HG03066 (cell line): Measurements from ENCODE around the gene PDZD4.
"Not testable (repeated sequence)": the region's sequence is repeated elsewhere in the genome, so short reads cannot be mapped to it uniquely, and the experiment has no call there.

Experiments
- ATAC-seq: cut with Tn5 transposase; IDR thresholded peaks from one replicate; pipeline ENCODE4 v1.9.1; 2021; ENCODE audit warnings: low read depth; ENCODE audit not compliant: unreplicated experiment

The PDZD4 gene

GRCh38 chrX:153845195-153845594, 14.9 kb upstream of the PDZD4 start:
- ATAC-seq = no peak

DNA sequence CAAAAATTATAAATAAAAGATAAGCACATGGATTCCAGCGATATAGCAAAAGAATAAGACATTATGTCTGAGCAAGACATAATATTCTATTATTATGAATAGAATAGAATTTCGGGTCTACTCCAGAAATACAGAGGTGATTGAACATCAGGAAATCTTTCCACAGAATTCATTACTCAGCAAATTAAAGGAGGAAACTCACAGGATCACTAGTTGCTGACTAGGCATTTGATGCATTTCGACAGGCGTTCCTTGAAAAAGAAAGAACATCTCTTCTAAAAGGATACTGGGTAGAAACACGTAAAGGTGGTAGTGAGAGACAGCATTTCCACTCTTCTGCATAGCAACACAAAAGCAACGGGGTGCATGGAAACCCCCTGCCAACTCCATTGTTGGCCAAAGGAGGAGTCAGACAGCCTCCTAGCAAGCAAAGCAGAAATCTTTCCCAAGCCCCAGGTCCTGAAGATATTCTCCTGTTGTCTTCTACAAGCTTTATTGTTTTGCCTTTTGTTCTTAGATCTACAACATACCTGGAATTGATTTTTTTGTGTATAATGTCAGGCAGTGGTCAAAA, 14.3 kb upstream of the PDZD4 start:
- no peak for ATAC-seq

GRCh38 chrX:153836921-153837320, 6.6 kb upstream of the PDZD4 start:
- no peak for ATAC-seq

- no peak for ATAC-seq
Measured at GRCh38 chrX:153832728-153833127, 2.4 kb upstream of the PDZD4 start.

- ATAC-seq = no peak
Measured at GRCh38 chrX:153831429-153832150, 1.2 kb upstream of the PDZD4 start.

DNA sequence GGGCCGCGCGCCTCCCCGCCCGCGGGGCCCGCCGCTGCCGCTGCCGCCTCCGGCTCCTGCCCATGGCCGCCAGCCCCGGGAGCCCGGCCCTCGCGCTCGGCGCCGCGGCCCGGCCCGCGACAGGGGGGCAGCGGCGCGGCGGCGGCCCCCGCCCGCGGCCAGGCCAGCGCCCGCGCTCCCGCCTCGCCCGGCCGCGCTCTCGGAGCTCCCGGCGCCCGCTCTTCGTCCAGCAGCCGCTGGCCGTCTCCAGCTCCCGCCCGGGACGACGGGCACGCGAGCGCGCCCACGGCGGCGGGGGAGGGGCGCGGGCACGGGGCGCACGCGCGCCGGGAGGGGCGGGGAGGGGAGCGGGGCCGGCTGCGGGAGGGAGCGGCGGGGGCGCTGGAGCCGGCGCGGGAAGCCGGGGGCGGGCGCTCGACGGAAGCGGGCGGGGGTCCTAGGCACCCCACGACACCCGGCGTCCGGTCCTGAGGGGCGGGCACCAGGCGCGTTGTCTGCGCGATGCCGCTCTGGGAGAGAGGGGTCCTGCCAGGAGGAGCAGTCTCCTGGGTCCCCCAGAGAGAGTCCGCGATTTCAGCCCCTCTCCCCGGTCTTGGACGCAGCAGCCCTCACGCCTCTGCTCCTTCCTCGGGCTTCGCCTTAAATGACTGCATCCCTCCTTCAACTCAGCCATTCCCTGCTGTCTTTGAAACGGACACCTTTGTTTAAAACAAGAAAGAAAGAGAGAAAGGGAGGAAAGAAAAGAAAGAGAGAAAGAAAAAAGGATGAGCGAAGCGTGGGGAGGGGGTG, 490 bp upstream of the PDZD4 start:
- no peak for ATAC-seq

DNA sequence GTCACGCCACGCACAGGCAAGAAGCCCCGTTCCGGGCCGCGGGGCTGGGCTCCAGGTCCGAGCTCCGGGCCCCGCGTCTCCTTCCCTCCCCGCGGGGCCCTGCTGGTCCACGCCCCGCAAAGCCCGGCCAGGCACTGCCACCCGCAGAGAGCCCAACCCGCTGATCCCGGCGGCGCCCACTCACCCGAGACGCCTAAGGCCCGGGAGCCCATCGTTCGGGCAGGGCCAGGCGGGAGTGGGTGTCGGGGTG, 870 bp downstream of the PDZD4 start:
- no peak for ATAC-seq

DNA sequence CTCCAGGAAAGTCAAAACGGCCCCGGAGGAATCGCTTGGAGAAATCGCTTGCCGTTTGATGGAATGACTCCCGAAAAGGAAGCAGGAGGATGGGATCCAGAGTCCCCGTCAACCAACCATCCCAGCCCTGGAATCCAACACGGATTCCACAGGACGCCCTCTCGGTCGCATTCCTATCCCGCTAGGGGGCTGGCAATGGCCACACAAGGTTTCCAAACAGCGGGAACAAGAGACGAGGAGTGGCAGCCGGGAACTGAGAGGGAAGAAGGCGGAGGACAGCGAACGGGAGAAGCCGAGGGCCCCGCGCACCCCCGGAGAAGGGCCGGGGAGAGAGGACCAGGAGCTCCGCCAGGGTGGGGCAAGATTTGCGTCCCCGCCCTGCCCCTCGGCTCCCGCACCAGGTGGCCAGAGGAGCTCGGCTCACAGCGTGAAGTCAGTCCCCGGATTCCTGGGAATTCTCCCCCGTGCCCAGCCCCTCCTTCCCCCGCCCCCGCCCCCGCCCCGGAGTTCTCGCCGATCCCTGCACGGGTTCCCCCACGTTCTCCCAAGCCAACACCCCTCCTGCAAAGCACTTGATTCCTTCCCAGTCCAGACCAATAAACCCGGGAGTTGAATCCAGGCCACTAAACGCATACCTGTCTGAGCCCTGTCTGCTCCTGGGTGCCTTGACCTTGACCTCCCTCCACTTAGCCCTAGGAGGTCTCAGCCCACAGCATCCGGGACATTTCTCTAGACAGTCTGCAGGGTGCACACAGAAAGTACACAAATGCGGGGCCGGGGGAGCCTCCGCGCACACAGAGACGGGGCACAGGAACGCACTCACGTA, 1.4 kb downstream of the PDZD4 start:
- ATAC-seq = no peak

GRCh38 chrX:153828308-153828707, 2.0 kb downstream of the PDZD4 start:
- ATAC-seq = no peak

DNA sequence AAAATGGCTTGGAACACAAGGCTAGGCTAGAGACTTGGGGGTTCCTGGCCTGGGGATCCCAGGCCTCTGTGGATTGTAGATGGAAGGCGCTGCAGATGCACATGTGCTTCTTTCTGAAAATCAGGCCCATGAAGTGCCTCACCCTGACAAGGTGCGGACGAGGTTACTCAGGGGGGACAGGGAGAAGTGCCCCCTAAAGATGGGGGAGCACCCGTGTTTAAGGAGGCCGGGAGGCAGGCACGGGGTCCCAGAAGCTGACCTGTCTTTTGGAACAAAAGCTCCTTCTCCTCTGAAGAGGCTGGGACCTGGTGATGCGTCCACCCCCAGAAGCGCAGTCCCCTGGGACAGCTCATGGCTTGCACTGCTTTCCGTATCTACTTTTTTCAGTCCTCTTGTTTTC, 2.4 kb downstream of the PDZD4 start:
- no peak for ATAC-seq

- no peak for ATAC-seq
Measured at GRCh38 chrX:153827016-153827415, 3.3 kb downstream of the PDZD4 start.

DNA sequence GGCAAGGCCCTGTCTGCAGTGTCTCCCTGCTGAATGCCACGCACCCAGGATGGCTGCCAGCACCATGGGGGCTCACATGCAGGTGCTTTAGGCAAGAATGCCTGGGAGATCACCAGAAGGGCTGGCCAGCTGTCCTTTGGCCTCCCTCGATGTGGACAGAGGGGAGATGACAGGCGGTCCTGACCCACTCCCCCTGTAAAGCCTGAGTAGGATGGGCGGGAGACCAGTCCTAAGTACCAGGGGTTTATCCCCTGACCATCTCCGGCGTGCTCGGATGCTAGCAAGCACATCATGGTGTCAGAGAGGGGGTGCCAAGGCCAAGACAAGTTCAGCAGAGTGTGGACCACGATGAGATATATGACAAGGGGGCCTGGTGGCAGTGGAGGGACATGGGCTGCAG, 5.3 kb downstream of the PDZD4 start:
- no peak for ATAC-seq

GRCh38 chrX:153824348-153824747, 6.0 kb downstream of the PDZD4 start:
- ATAC-seq = no peak

GRCh38 chrX:153821066-153821465, 9.3 kb downstream of the PDZD4 start:
- no peak for ATAC-seq

DNA sequence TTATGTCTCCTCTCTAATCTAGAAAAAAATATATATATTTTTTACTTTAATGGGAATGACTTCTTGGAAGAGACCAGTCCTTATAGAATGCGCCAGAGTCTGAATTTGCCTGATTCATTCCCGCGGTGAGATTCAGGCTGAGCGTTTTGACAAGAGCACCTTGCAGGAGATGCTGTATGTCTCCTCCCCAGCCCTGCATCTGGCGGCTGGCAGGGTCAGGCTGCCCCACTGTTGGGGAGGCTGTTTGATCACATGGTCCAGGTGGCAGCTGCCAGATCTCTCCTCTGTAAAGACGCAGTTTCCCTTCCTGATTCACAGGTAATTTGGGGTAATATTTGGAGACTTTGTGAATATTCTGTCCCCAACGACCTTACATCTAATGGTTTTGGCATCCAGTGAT, 9.7 kb downstream of the PDZD4 start:
- ATAC-seq = no peak

GRCh38 chrX:153819384-153820040, 10.8 kb downstream of the PDZD4 start:
- ATAC-seq = no peak

DNA sequence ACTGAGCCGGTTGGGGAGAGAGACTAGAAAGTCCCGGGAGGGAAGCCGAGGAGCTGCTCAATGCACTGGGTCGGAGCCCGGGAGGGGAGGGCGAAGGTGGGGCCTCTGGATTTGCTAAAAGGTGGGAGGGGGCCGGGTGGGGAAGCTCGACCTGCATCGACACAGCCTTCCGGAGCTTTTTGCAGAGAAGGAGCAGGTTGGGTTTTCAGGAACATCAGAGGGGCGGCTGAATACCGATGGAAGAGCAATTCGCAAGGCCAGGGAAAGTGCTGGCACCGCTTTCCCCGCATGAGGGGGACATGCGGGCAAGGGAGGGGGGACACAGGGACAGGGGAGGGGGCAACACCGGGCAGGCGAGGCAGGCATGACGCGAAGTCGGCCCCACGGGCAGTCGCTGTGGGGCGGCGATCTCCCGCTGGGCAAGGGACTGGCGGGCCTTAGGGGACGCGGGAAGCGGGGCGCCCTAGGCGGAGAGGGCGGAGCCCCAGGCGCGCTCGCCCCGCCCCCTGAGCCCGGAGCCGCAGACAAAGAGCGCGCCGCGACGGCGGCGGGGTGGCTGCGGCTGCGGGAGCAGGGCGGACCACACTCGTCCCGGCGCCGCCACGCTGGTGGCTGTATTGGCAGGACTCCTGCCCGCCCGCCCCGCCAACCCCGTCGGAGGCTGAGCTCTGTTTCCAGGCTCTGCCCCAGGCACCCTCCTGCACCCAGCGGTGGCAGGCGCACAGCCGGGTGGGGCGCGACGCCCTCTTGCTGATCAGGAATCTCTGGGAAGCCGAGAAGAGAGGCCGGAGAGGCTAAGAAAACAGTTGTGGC, 11.6 kb downstream of the PDZD4 start:
- no peak for ATAC-seq

DNA sequence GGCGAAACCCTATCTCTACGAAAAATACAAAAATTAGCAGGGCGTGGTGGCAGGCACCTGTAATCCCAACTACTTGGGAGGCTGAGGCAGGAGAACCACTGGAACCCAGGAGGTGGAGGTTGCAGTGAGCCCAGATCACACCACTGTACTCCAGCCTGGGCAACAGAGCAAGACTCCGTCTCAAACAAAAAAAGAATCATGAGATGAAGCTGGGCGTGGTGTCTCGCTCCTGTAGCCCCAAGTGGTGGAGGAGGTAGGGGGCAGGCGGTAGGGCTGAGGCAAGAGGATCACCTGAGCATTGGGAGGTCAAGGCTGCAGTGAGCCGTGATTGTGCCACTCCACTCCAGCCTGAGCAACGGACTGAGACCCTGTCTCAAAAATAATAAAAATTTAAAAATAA, 12.3 kb downstream of the PDZD4 start:
- ATAC-seq = not testable (repeated sequence)

DNA sequence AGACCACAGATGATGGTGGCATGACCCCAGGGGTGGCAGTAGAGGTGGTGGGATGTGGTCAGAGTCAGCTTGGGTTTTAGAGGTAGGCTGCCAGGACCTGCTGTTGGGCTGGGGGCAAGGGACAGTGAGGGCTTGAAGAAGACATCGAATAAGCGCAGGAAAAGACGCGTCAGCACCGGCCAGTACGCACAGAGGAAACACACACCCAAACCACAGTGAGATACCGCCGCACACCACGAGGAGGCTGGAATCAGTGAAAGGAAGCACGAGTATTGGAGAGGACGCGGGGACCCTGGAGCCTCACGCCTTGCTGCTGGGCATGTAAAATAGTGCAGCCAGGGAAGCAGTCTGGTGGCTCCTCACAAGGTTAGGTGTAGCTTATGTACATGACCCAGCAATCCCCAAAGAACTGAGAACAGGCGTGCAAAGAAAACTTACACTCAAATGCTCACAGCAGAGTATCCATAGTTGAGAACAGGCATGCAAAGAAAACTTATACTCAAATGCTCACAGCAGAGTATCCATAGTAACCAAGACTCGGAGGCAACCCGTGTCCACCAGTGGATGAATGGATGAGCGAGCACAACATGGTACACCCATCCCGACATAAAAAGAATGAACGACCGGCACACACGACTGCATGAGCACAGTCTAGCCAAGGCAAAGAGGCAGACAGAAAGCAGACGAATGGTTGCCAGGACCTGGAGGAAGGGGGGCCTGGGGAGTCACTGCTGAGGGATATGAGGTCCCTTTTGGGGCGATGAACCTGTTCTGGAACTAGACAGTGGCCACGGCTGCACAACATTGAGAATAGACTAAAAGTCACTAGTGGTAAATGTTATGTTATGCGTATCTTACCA, 13.3 kb downstream of the PDZD4 start:
- no peak for ATAC-seq
